A673 (cell line): ENCODE data around the gene ALKBH7. TPM values are rescaled to one million over a fixed set of nuclear protein-coding genes. Genes with fewer than 3 reads are reported as not detected.
A peak's percentile ranks its signal among the peaks of the same experiment; 100 is the strongest.

ENCODE experiments used
- BruUV-seq: library from RNA; stranded (reverse); fragments of 400-500 nt; replicated peaks from 2 replicates; lab custom pipeline; 2021; lab: Mats Ljungman, UMichigan
- CTCF ChIA-PET: fragments of 300-600 bp; sonication (Branson Sonifier 250); formaldehyde crosslinking; loops from one replicate; lab custom pipeline; 2022; ENCODE audit warnings: antibody characterized with exemption; lab: Charles Lee
- POLR2A ChIA-PET: fragments of 300-600 bp; sonication (Branson Sonifier 250); formaldehyde crosslinking; loops from one replicate; lab custom pipeline; 2022; ENCODE audit warnings: antibody characterized with exemption; ENCODE audit not compliant: low non-redundant PET; lab: Charles Lee
- DNase-seq: peaks from one replicate; pipeline ENCODE4 v3.0.0-alpha.2; 2015; ENCODE audit warnings: low spot score
- H3K27ac ChIP-seq: fragments of 200-600 bp; sonication (generic); 2 replicates; pipeline ENCODE4 v1.5.1; 2016; ENCODE audit warnings: mixed run types, low read depth, mild to moderate bottlenecking, mixed read lengths, antibody characterized with exemption, low read length; ENCODE audit not compliant: poor library complexity, severe bottlenecking
- H3K27me3 ChIP-seq: fragments of 200-600 bp; sonication (generic); replicated peaks from 2 replicates; pipeline ENCODE4 v1.6.1; 2017; ENCODE audit warnings: mixed run types, low read depth, mild to moderate bottlenecking, mixed read lengths, antibody characterized with exemption, low read length; ENCODE audit not compliant: insufficient read depth, poor library complexity
- H3K36me3 ChIP-seq: fragments of 200-600 bp; sonication (generic); 2 replicates; pipeline ENCODE4 v1.6.1; 2016; ENCODE audit warnings: mixed run types, mild to moderate bottlenecking, mixed read lengths, antibody characterized with exemption, low read length; ENCODE audit not compliant: insufficient read depth, poor library complexity, severe bottlenecking
- H3K4me1 ChIP-seq: fragments of 200-600 bp; sonication (generic); 2 replicates; pipeline ENCODE4 v1.6.1; 2017; ENCODE audit warnings: mixed run types, mild to moderate bottlenecking, mixed read lengths, antibody characterized with exemption, low read length; ENCODE audit not compliant: insufficient read depth, poor library complexity, severe bottlenecking
- H3K4me3 ChIP-seq: fragments of 200-600 bp; sonication (generic); 2 replicates; pipeline ENCODE4 v1.5.1; 2016; ENCODE audit warnings: low read depth, mixed run types, mild to moderate bottlenecking, mixed read lengths, low read length; ENCODE audit not compliant: poor library complexity, severe bottlenecking
- H3K9me3 ChIP-seq: fragments of 200-600 bp; sonication (generic); 2 replicates; pipeline ENCODE4 v1.6.1; 2016; ENCODE audit warnings: mixed run types, low read depth, mild to moderate bottlenecking, mixed read lengths, antibody characterized with exemption, low read length; ENCODE audit not compliant: poor library complexity, severe bottlenecking
- EZH2 ChIP-seq: fragments of 200-600 bp; sonication (generic); IDR thresholded peaks from 2 replicates; pipeline ENCODE4 v1.6.1; 2017; ENCODE audit warnings: borderline replicate concordance, low read depth, mild to moderate bottlenecking, mixed read lengths, antibody characterized with exemption, low read length; ENCODE audit not compliant: poor library complexity, severe bottlenecking
- intact Hi-C: fragments of 100-400 bp; cut with micrococcal nuclease; formaldehyde crosslinking; loops from one replicate; pipeline ENCODE4 v1.10.0; 2022; ENCODE audit not compliant: unreplicated experiment
- total RNA-seq: library from RNA; stranded (reverse); gene quantifications from 2 replicates; pipeline ENCODE4 v1.2.3, GENCODE V29; 2021
- TF ChIP-seq, protein P1 (sequence below): fragments of 300-800, 200-600 bp; sonication (generic); conservative IDR thresholded peaks from 2 replicates; pipeline ENCODE4 v1.5.1; 2017; ENCODE audit warnings: low read depth, mild to moderate bottlenecking, antibody characterized with exemption, low read length, moderate library complexity, mixed read lengths

ALKBH7 gene
- total RNA-seq, 1 experiment from 2014 or later, result 30.6 TPM

DNA sequence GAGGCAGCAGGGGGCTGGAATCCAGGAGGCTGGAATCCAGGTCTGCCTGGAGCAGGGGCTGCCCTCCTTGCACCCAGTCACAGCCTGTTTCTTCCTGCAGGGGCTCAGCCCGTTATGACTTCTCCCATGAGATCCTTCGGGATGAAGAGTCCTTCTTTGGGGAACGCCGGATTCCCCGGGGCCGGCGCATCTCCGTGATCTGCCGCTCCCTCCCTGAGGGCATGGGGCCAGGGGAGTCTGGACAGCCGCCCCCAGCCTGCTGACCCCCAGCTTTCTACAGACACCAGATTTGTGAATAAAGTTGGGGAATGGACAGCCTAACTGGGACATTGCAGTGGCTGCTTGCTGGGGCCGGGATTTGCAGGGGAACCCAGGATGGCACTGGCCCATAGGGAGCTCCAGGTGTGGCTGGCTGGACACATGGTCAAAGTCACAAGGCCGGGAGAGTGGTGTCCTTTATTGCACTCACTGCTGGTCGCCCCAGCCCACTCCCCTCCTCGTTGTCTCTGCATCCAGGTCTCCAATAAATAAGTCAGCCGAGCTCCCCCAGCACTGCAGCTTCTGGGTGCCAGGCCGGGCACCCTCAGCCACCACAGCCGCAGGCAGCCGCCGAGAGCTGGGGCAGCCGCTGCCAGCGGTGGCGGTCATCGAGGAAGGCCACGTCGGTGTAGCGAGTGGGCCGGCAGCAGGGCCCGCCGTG, 2.3 kb downstream of the ALKBH7 start:
- H3K4me3 ChIP-seq, result no peak overlapping the region
- no TSS peak for BruUV-seq
- intact Hi-C loops, result loop anchor here (5.0 kb wide), 2 partner anchors 47 to 487 kb away; partner anchors contain the start of gene KHSRP
- H3K27ac ChIP-seq, result peak overlapping the region; percentile 10
- H3K9me3 ChIP-seq, result no peaks in the 10 kb centered on the region
- peaks cover 9% of the 10 kb centered on the region for H3K36me3 ChIP-seq
- no peak for TF ChIP-seq EZH2
- TF ChIP-seq, protein P1, sequence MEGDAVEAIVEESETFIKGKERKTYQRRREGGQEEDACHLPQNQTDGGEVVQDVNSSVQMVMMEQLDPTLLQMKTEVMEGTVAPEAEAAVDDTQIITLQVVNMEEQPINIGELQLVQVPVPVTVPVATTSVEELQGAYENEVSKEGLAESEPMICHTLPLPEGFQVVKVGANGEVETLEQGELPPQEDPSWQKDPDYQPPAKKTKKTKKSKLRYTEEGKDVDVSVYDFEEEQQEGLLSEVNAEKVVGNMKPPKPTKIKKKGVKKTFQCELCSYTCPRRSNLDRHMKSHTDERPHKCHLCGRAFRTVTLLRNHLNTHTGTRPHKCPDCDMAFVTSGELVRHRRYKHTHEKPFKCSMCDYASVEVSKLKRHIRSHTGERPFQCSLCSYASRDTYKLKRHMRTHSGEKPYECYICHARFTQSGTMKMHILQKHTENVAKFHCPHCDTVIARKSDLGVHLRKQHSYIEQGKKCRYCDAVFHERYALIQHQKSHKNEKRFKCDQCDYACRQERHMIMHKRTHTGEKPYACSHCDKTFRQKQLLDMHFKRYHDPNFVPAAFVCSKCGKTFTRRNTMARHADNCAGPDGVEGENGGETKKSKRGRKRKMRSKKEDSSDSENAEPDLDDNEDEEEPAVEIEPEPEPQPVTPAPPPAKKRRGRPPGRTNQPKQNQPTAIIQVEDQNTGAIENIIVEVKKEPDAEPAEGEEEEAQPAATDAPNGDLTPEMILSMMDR, result no peak
- no peaks in the 10 kb centered on the region for H3K27me3 ChIP-seq
- DNase-seq, result no peak
- POLR2A ChIA-PET, result no interaction called here
- CTCF ChIA-PET, result no interaction called here
- peaks cover 12% of the 10 kb centered on the region for H3K4me1 ChIP-seq

DNA sequence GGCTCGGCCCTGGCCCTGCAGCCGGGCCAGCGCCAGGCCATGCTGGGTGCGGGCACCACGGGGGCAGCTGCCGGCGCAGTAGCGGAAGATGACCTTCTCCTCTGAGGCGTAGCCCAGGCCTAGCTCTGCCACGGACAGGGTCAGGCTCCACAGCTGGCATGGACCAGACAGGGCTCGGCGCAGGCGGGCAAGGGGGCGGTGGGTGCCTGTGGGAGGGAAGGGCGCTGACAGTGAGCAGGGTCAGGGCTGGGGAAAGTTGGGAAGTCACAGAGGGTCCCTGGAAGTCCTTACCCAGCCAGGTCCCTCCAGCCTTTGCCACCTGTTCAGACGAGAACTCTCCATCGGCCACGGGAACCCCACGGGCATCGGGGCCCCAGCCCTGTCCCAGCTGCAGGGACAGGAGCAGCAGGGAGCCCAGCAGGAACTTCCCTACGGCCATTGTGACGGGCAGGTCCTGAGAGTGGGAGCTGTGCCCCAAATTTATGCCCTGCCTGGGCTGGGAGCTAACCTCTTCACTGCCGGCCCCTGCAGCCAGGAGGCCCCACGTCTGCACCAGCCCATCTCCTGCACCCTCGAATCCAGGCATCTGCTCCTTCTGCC, 2.9 kb downstream of the ALKBH7 start, which contains the start of gene PSPN:
Gene PSPN, minus strand, starts transcription at position 523 of the 600 bp plus-strand sequence. Its CDS starts 84 bp downstream, at position 439.
- ChIA-PET POLR2A (no interaction called here), CTCF (no interaction called here)
- Histone ChIP-seq H3K27me3 (no peaks in the 10 kb centered on the region), H3K9me3 (no peaks in the 10 kb centered on the region), H3K4me3 (no peak within 1 kb of the TSS), H3K36me3 (peaks cover 15% of the 10 kb centered on the region), H3K27ac (peak within 1 kb of the TSS; percentile 10), H3K4me1 (peaks cover 12% of the 10 kb centered on the region)
- TF ChIP-seq EZH2, result no peak
- TF ChIP-seq, protein P1, result no peak
- intact Hi-C loops, result loop anchor here (5.0 kb wide), 1 partner anchor 487 kb away; no protein-coding TSS in a partner anchor
- BruUV-seq, result no TSS peak
- DNase-seq, result no peak

DNA sequence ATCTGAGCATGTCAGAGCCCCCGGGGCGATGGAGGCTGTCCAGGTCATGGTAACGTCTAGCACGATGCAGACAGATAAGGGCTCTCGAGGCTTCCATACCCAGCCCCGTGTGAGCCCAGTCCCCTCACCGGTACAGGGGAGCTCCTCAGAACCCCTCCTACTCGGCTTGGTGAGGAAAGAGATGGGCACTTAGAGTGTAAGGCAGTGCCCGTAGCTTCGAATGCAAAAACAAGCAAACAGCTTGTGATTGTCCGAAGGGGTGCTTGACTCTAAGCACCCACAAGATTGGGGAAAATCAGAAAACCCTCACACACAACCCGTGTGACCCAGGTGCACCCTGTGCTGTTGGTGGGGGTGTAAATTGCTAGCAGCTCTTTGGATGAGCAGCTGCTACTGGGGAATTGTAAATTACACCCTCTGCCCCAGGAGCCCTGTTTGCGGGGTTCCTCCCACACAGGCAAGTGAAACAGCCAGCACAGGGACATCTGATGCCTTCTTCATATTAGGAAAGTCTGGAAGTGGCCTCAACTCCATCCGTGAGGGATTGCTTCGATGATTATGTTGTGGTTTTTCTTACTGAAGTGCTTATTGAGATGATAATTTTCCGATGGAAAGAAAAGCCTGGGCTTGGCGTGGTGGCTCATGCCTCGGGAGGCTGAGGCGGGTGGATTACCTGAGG, 4.1 kb downstream of the ALKBH7 start:
- peaks cover 12% of the 10 kb centered on the region for H3K4me1 ChIP-seq
- no peak for TF ChIP-seq EZH2
- TF ChIP-seq, protein P1, result no peak
- H3K36me3 ChIP-seq, result peaks cover 27% of the 10 kb centered on the region
- intact Hi-C loops, result loop anchor here (5.0 kb wide), 1 partner anchor 486 kb away; no protein-coding TSS in a partner anchor
- ChIA-PET POLR2A (no interaction called here), CTCF (interaction anchor here (0.6 kb wide), 1 partner anchor 258 kb away, joined by 15 read pairs; no protein-coding TSS in a partner anchor)
- BruUV-seq, result no TSS peak
- no peak overlapping the region for H3K27ac ChIP-seq
- no peaks in the 10 kb centered on the region for H3K27me3 ChIP-seq
- no peak for DNase-seq
- H3K9me3 ChIP-seq, result no peaks in the 10 kb centered on the region
- no peak overlapping the region for H3K4me3 ChIP-seq
